ENCODE results near the gene HECW1. TPM values are rescaled to one million over a fixed set of nuclear protein-coding genes. Genes with fewer than 3 reads are reported as not detected.

The HECW1 gene
- total RNA-seq, 6 donors from 2014 or later = 0.10 to 1.0 (median 0.76) TPM; not detected in 1

DNA sequence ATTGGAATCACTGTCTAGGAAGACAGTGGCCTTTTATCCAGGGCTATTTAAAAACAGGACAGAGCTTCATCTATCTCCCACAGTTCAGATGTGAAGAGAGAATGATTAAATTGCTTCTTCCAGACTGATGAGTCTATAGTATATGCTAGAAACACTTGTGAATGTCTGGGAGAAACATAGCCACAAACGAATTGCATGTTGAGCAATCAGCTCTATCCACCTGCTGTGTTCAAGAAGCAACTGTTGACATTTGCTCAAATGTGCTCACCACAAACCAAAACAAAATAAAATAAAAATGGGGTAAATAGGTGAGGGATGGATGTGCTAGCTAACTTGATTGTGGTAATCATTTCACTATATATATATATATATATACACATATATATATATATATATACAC lies 195.1 kb downstream of the HECW1 start:
- no peaks in the 10 kb centered on the region for H3K4me1 ChIP-seq
- DNase-seq (no peak), ATAC-seq (ENCODE audit: low FRiP score in 2 of 2) (no peak)
- 60 to 71% methylated on average over 1 of the region's 1 CpG for WGBS, 2 donors
- H3K9me3 ChIP-seq = no peaks in the 10 kb centered on the region
- TF ChIP-seq EP300 (IDR thresholded peaks at IDR 0.05) (no peak), POLR2AphosphoS5 (IDR thresholded peaks at IDR 0.05) (no peak), POLR2A (IDR thresholded peaks at IDR 0.05) (no peak)
- TF ChIP-seq, protein P1, sequence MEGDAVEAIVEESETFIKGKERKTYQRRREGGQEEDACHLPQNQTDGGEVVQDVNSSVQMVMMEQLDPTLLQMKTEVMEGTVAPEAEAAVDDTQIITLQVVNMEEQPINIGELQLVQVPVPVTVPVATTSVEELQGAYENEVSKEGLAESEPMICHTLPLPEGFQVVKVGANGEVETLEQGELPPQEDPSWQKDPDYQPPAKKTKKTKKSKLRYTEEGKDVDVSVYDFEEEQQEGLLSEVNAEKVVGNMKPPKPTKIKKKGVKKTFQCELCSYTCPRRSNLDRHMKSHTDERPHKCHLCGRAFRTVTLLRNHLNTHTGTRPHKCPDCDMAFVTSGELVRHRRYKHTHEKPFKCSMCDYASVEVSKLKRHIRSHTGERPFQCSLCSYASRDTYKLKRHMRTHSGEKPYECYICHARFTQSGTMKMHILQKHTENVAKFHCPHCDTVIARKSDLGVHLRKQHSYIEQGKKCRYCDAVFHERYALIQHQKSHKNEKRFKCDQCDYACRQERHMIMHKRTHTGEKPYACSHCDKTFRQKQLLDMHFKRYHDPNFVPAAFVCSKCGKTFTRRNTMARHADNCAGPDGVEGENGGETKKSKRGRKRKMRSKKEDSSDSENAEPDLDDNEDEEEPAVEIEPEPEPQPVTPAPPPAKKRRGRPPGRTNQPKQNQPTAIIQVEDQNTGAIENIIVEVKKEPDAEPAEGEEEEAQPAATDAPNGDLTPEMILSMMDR (IDR thresholded peaks at IDR 0.05) = no peak
- no peaks in the 10 kb centered on the region for H3K36me3 ChIP-seq
- H3K27ac ChIP-seq = no peak overlapping the region
- no peak overlapping the region for H3K4me3 ChIP-seq
- no peaks in the 10 kb centered on the region for H3K27me3 ChIP-seq

DNA sequence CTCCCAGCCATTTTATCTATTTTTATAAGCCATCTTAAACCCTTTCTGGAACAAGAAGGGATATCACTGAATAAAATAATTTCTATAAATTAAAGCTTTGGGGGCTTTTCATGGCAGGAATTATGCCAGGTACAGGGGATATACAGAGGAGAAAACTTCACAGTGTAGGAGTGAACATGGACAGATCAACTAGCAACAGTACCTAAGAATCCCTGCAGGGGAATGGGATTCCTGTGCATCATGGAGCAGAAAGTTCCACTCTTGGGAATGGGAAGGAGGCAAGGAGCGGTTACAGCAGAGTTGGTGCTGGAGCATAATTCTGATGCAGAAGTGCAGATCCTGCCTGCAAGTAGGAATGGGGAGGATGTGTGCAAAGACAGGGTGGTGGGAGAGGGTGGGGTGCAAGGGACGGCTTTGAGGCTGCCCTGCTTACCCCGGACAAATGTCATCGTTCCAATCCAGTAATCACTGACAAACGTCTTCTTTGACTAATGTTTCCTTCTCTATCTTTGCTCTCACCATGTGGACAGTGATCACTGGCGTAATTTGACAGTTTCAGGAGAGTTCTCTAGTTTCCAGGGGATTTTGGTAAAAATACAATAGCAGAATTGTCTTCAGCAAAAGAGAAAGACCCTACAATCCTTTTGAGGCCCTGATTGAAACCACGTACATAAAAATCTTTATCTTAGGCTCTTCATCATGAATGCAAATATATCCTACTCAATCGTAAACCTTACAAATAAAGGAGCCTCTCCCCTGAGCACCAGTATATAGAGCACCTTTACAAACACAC lies 196.7 kb downstream of the HECW1 start:
- 69 to 78% methylated on average over 8 of the region's 8 CpGs for WGBS, 2 donors
- Histone ChIP-seq H3K27ac (no peak overlapping the region), H3K36me3 (no peaks in the 10 kb centered on the region), H3K9me3 (no peaks in the 10 kb centered on the region), H3K4me3 (no peak overlapping the region), H3K27me3 (no peaks in the 10 kb centered on the region), H3K4me1 (no peaks in the 10 kb centered on the region)
- DNase-seq (no peak), ATAC-seq (ENCODE audit: low FRiP score in 2 of 2) (no peak)
- TF ChIP-seq POLR2AphosphoS5 (IDR thresholded peaks at IDR 0.05) = no peak
- TF ChIP-seq, protein P1 (IDR thresholded peaks at IDR 0.05) = no peak
- no peak for TF ChIP-seq EP300 (IDR thresholded peaks at IDR 0.05)
- TF ChIP-seq POLR2A (IDR thresholded peaks at IDR 0.05) = no peak

DNA sequence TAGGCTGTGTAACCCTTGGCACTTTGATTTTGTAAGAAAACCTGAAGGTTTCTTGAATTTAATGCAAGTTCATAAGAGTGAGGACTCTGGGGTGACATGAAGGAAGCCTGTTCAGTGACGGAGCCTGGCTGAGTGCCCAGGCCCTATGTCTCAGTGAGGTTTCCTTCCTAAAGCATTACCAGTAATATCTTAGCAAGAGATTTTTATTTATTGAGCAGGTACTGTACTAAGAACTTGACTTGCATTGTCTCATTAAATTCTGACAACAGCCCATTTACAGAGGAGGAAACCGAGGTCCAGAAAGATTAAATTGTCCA lies 197.2 kb downstream of the HECW1 start:
- Histone ChIP-seq H3K27me3 (no peaks in the 10 kb centered on the region), H3K36me3 (no peaks in the 10 kb centered on the region), H3K9me3 (no peaks in the 10 kb centered on the region), H3K4me1 (no peaks in the 10 kb centered on the region), H3K27ac (no peak overlapping the region), H3K4me3 (no peak overlapping the region)
- TF ChIP-seq, protein P1 (IDR thresholded peaks at IDR 0.05) = no peak
- TF ChIP-seq POLR2AphosphoS5 (IDR thresholded peaks at IDR 0.05) (no peak), EP300 (IDR thresholded peaks at IDR 0.05) (no peak), POLR2A (IDR thresholded peaks at IDR 0.05) (no peak)
- 53 to 63% methylated on average over 2 of the region's 2 CpGs for WGBS, 2 donors
- ATAC-seq (ENCODE audit: low FRiP score in 2 of 2) (no peak), DNase-seq (no peak)

DNA sequence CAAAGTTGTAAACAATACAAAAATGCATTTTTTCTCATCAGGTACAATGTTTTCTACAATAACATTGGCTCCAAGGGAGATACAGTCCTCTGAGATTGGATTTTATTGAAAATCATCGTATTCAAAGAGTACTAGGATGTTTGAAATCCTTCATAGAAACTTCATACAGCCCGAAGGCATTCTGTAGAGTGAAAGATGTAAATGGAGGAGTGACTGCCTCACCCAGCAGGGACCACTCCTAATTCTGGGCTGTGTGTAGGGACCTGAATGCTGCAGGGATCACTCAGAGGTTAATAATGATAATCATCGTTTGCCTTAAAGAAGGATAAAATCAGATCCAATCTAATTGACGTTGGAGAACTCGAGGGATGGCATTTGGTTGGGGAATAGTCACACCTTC lies 198.6 kb downstream of the HECW1 start:
- WGBS, 2 donors = 90% methylated on average over 5 of the region's 5 CpGs
- Histone ChIP-seq H3K4me1 (no peaks in the 10 kb centered on the region), H3K4me3 (no peak overlapping the region), H3K27me3 (no peaks in the 10 kb centered on the region), H3K36me3 (no peaks in the 10 kb centered on the region), H3K27ac (no peak overlapping the region), H3K9me3 (no peaks in the 10 kb centered on the region)
- DNase-seq (no peak), ATAC-seq (ENCODE audit: low FRiP score in 2 of 2) (no peak)
- TF ChIP-seq, protein P1 (IDR thresholded peaks at IDR 0.05) = no peak
- TF ChIP-seq POLR2AphosphoS5 (IDR thresholded peaks at IDR 0.05) = no peak
- no peak for TF ChIP-seq EP300 (IDR thresholded peaks at IDR 0.05)
- TF ChIP-seq POLR2A (IDR thresholded peaks at IDR 0.05) = no peak

DNA sequence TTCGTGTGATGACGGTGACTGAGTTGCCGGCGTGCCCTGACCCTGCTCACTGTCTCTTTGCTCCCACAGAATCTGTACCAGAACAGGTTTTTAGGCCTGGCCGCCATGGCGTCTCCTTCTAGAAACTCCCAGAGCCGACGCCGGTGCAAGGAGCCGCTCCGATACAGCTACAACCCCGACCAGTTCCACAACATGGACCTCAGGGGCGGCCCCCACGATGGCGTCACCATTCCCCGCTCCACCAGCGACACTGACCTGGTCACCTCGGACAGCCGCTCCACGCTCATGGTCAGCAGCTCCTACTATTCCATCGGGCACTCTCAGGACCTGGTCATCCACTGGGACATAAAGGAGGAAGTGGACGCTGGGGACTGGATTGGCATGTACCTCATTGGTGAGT lies 199.2 kb downstream of the HECW1 start:
- no peak for ATAC-seq (ENCODE audit: low FRiP score in 2 of 2)
- WGBS, 2 donors = 95 to 98% methylated on average over 19 to 22 of the region's 22 CpGs
- H3K4me1 ChIP-seq = no peaks in the 10 kb centered on the region

More for the DNA sequence above, 199.2 kb downstream of the HECW1 start:
- no peak overlapping the region for H3K4me3 ChIP-seq
- TF ChIP-seq POLR2AphosphoS5 (IDR thresholded peaks at IDR 0.05) = no peak
- no peak for TF ChIP-seq POLR2A (IDR thresholded peaks at IDR 0.05)
- TF ChIP-seq, protein P1 (IDR thresholded peaks at IDR 0.05) = no peak
- no peak for TF ChIP-seq EP300 (IDR thresholded peaks at IDR 0.05)
- H3K27me3 ChIP-seq = no peaks in the 10 kb centered on the region
- peak in 1 of 2 donors; percentile 73 for DNase-seq
- H3K9me3 ChIP-seq = no peaks in the 10 kb centered on the region
- no peaks in the 10 kb centered on the region for H3K36me3 ChIP-seq
- H3K27ac ChIP-seq = no peak overlapping the region

Measured in upper lobe of left lung (tissue), 6 donors.